ACHN (cell line): ENCODE measurements around the gene SSBP3.
"Not testable (repeated sequence)": the region's sequence is repeated elsewhere in the genome, so short reads cannot be mapped to it uniquely, and the experiment has no call there.

Source experiments
- DNase-seq: peaks from one replicate; pipeline ENCODE4 v3.0.0-alpha.2; 2015
- in situ Hi-C: cut with HindIII; loops from 2 replicates; pipeline ENCODE4 v1.10.0; 2017; ENCODE audit warnings: low sequenced_read_pairs, low pct_ligation_motif_present, low pct_unique_long_range_greater_than_20kb

The SSBP3 gene

GRCh38 chr1:54398963-54399528 lies 7.1 kb downstream of the SSBP3 start:
- DNase-seq = no peak
- in situ Hi-C loops = no loop called here

GRCh38 chr1:54397980-54398379 lies 8.2 kb downstream of the SSBP3 start:
- in situ Hi-C loops = no loop called here
- no peak for DNase-seq

GRCh38 chr1:54397090-54397591 lies 9.1 kb downstream of the SSBP3 start:
- no peak for DNase-seq
- in situ Hi-C loops = no loop called here

- in situ Hi-C loops = no loop called here
- DNase-seq = no peak
Observed at GRCh38 chr1:54396261-54396933, 9.8 kb downstream of the SSBP3 start.

- in situ Hi-C loops = no loop called here
- no peak for DNase-seq
Observed at GRCh38 chr1:54395281-54395934, 10.8 kb downstream of the SSBP3 start.

GRCh38 chr1:54394104-54394503 lies 12.1 kb downstream of the SSBP3 start:
- in situ Hi-C loops = no loop called here
- no peak for DNase-seq

GRCh38 chr1:54392401-54392800 lies 13.8 kb downstream of the SSBP3 start:
- no peak for DNase-seq
- in situ Hi-C loops = no loop called here

GRCh38 chr1:54391450-54392209 lies 14.6 kb downstream of the SSBP3 start:
- in situ Hi-C loops = no loop called here
- no peak for DNase-seq

- DNase-seq = no peak
- in situ Hi-C loops = no loop called here
Observed at GRCh38 chr1:54390655-54391054, 15.5 kb downstream of the SSBP3 start.

- in situ Hi-C loops, DNase-seq: not testable (repeated sequence)
Observed at GRCh38 chr1:54389608-54390007, 16.6 kb downstream of the SSBP3 start.

- in situ Hi-C loops = no loop called here
- no peak for DNase-seq
Observed at GRCh38 chr1:54387419-54387818, 18.8 kb downstream of the SSBP3 start.

GRCh38 chr1:54385727-54386022 lies 20.5 kb downstream of the SSBP3 start:
- in situ Hi-C loops = no loop called here
- no peak for DNase-seq

GRCh38 chr1:54384918-54385726 lies 21.1 kb downstream of the SSBP3 start:
- DNase-seq = no peak
- in situ Hi-C loops = no loop called here

GRCh38 chr1:54384471-54384870 lies 21.7 kb downstream of the SSBP3 start:
- no peak for DNase-seq
- in situ Hi-C loops = no loop called here

- in situ Hi-C loops = no loop called here
- no peak for DNase-seq
Observed at GRCh38 chr1:54381524-54381923, 24.7 kb downstream of the SSBP3 start.

- DNase-seq = no peak
- in situ Hi-C loops = no loop called here
Observed at GRCh38 chr1:54380290-54380882, 25.8 kb downstream of the SSBP3 start.

- in situ Hi-C loops = no loop called here
- DNase-seq = no peak
Observed at GRCh38 chr1:54379555-54380289, 26.5 kb downstream of the SSBP3 start.
